ENCODE measurements around the gene TMX2.

DNA sequence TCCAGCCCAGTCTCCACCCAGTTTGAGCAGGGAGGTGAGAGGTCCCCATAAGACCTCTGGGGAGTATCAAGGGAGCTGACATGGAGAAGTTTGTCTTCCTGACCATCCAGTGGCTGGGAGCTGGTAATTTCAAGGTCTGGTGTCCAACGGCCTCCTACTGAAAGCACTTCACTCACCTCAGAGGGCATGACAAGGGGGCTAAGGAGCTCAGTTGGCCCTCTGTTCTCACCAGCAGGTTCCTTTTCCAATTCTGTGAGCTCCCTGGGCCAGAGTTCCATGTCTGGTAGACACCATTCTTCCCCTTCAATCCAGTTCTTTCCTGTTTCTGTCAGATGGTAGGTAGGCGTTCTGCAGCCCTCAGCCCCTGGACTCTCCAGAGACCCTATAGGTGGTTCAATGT is 32.0 kb downstream of the TMX2 start:
- TF ChIP-seq, protein P1, sequence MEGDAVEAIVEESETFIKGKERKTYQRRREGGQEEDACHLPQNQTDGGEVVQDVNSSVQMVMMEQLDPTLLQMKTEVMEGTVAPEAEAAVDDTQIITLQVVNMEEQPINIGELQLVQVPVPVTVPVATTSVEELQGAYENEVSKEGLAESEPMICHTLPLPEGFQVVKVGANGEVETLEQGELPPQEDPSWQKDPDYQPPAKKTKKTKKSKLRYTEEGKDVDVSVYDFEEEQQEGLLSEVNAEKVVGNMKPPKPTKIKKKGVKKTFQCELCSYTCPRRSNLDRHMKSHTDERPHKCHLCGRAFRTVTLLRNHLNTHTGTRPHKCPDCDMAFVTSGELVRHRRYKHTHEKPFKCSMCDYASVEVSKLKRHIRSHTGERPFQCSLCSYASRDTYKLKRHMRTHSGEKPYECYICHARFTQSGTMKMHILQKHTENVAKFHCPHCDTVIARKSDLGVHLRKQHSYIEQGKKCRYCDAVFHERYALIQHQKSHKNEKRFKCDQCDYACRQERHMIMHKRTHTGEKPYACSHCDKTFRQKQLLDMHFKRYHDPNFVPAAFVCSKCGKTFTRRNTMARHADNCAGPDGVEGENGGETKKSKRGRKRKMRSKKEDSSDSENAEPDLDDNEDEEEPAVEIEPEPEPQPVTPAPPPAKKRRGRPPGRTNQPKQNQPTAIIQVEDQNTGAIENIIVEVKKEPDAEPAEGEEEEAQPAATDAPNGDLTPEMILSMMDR (IDR thresholded peaks at IDR 0.05 in 2 of 3, conservative IDR thresholded peaks at IDR 0.05 in 1 of 3; ENCODE audit: borderline replicate concordance in 1 of 3, insufficient read depth in 1 of 3, low read depth in 2 of 3, low read length in 2 of 3): no peak
- TF ChIP-seq EZH2phosphoT487 (IDR thresholded peaks at IDR 0.05; ENCODE audit: borderline replicate concordance): no peak
- TF ChIP-seq, protein P2, sequence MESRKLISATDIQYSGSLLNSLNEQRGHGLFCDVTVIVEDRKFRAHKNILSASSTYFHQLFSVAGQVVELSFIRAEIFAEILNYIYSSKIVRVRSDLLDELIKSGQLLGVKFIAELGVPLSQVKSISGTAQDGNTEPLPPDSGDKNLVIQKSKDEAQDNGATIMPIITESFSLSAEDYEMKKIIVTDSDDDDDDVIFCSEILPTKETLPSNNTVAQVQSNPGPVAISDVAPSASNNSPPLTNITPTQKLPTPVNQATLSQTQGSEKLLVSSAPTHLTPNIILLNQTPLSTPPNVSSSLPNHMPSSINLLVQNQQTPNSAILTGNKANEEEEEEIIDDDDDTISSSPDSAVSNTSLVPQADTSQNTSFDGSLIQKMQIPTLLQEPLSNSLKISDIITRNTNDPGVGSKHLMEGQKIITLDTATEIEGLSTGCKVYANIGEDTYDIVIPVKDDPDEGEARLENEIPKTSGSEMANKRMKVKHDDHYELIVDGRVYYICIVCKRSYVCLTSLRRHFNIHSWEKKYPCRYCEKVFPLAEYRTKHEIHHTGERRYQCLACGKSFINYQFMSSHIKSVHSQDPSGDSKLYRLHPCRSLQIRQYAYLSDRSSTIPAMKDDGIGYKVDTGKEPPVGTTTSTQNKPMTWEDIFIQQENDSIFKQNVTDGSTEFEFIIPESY (IDR thresholded peaks at IDR 0.05; ENCODE audit: extremely low read depth, insufficient replicate concordance, low read length): no peak
- TF ChIP-seq SP1 (IDR thresholded peaks at IDR 0.05; ENCODE audit: low read depth): no peak
- TF ChIP-seq, protein P3, sequence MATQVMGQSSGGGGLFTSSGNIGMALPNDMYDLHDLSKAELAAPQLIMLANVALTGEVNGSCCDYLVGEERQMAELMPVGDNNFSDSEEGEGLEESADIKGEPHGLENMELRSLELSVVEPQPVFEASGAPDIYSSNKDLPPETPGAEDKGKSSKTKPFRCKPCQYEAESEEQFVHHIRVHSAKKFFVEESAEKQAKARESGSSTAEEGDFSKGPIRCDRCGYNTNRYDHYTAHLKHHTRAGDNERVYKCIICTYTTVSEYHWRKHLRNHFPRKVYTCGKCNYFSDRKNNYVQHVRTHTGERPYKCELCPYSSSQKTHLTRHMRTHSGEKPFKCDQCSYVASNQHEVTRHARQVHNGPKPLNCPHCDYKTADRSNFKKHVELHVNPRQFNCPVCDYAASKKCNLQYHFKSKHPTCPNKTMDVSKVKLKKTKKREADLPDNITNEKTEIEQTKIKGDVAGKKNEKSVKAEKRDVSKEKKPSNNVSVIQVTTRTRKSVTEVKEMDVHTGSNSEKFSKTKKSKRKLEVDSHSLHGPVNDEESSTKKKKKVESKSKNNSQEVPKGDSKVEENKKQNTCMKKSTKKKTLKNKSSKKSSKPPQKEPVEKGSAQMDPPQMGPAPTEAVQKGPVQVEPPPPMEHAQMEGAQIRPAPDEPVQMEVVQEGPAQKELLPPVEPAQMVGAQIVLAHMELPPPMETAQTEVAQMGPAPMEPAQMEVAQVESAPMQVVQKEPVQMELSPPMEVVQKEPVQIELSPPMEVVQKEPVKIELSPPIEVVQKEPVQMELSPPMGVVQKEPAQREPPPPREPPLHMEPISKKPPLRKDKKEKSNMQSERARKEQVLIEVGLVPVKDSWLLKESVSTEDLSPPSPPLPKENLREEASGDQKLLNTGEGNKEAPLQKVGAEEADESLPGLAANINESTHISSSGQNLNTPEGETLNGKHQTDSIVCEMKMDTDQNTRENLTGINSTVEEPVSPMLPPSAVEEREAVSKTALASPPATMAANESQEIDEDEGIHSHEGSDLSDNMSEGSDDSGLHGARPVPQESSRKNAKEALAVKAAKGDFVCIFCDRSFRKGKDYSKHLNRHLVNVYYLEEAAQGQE (IDR thresholded peaks at IDR 0.05; ENCODE audit: low read depth): no peak
- TF ChIP-seq POLR2A (IDR thresholded peaks at IDR 0.05; ENCODE audit: borderline replicate concordance, extremely low read depth, insufficient read depth, insufficient read length): no peak
- no peak for TF ChIP-seq CBX3 (IDR thresholded peaks at IDR 0.05; ENCODE audit: low read depth)
- no peak for TF ChIP-seq EZH2 (IDR thresholded peaks at IDR 0.05)
- no peak for TF ChIP-seq TCF7L2 (IDR thresholded peaks at IDR 0.05; ENCODE audit: borderline replicate concordance, extremely low read depth, insufficient read depth, insufficient read length)
- no peak for TF ChIP-seq FOSL1 (IDR thresholded peaks at IDR 0.05; ENCODE audit: low read depth)
- no peak for TF ChIP-seq SIN3A (IDR thresholded peaks at IDR 0.05; ENCODE audit: low read depth)
